Breast epithelium (tissue), 4 donors: ENCODE results near the gene SIK2. TPM values are rescaled to one million over a fixed set of nuclear protein-coding genes. Genes with fewer than 3 reads are reported as not detected.
A peak's percentile ranks its signal among the peaks of the same experiment; 100 is the strongest.

Source experiments
- DNase-seq, 2 donors: peaks; one replicate each; pipeline ENCODE4 v3.0.0-alpha.2; 2019; ENCODE audit warnings: low spot score in 2 of 2
- H3K27ac ChIP-seq, 2 donors: fragments of 200-600 bp; sonication (generic) in 1 of 2; one replicate each; pipeline ENCODE4 v1.5.1; 2016 to 2019; ENCODE audit warnings: mild to moderate bottlenecking in 1 of 2
- H3K27me3 ChIP-seq, 2 donors: fragments of 200-600 bp; sonication (generic) in 1 of 2; one replicate each; pipeline versions ENCODE4 v1.5.1 to v1.6.0; 2017 to 2019; ENCODE audit warnings: control low read depth in 1 of 2, mild to moderate bottlenecking in 1 of 2
- H3K36me3 ChIP-seq: fragments of 200-600 bp; one replicate; pipeline ENCODE4 v1.5.1; 2019
- H3K4me1 ChIP-seq, 2 donors: fragments of 200-600 bp; sonication (generic); one replicate each; pipeline ENCODE4 v1.5.1; 2016 to 2019; ENCODE audit warnings: control low read depth in 1 of 2
- H3K4me3 ChIP-seq, 3 donors: fragments of 200-600 bp; sonication (generic); 1 replicate in 2 of 3; 2 replicates in 1 of 3; pipeline ENCODE4 v1.5.1; 2016 to 2019; ENCODE audit warnings: mild to moderate bottlenecking in 3 of 3, moderate library complexity in 2 of 3
- H3K9me3 ChIP-seq, 2 donors: fragments of 200-600 bp; sonication (generic) in 1 of 2; one replicate each; pipeline ENCODE4 v1.5.1; 2016 to 2019; ENCODE audit warnings: control low read depth in 1 of 2
- CTCF ChIP-seq, 3 donors: fragments of 450-650 bp; IDR thresholded peaks; one replicate each; pipeline ENCODE4 v1.5.1; 2016 to 2017; ENCODE audit warnings: antibody characterized with exemption in 3 of 3, mild to moderate bottlenecking in 3 of 3, moderate library complexity in 3 of 3
- POLR2A ChIP-seq: fragments of 450-650 bp; IDR thresholded peaks from one replicate; pipeline ENCODE4 v1.6.1; 2016; ENCODE audit warnings: antibody characterized with exemption, mild to moderate bottlenecking, moderate library complexity
- POLR2AphosphoS5 ChIP-seq, 3 donors: sonication (generic); formaldehyde crosslinking; IDR thresholded peaks; one replicate each; pipeline ENCODE4 v1.6.1; 2017; ENCODE audit warnings: antibody characterized with exemption in 3 of 3
- intact Hi-C: fragments of 100-400 bp; cut with DNase I; formaldehyde crosslinking; loops from one replicate; pipeline ENCODE4 v1.15.1; 2023; ENCODE audit warnings: low total_unique reads
- total RNA-seq, 3 donors: library from RNA; depleted of rRNA; stranded (reverse); fragments of >200 nt; gene quantifications; one replicate each; pipeline ENCODE4 v1.1.0, GENCODE V29; 2016

Gene SIK2
- total RNA-seq, 3 donors from 2014 or later: 19.0 to 56.6 (median 30.7) TPM

- intact Hi-C loops: no loop called here
- Histone ChIP-seq H3K36me3 (no peaks in the 10 kb centered on the region), H3K27ac (peak overlapping the region; percentile 21 to 48), H3K27me3 (no peaks in the 10 kb centered on the region), H3K4me1 (peaks cover 0 to 5% of the 10 kb centered on the region in 2 donors), H3K4me3 (no peak overlapping the region), H3K9me3 (no peaks in the 10 kb centered on the region)
- DNase-seq: no peak
- TF ChIP-seq POLR2AphosphoS5 (IDR thresholded peaks at IDR 0.05) (no peak), CTCF (IDR thresholded peaks at IDR 0.05) (no peak)
Observed at GRCh38 chr11:111631024-111631665, 28.9 kb downstream of the SIK2 start.

- Histone ChIP-seq H3K4me1 (peaks cover 0 to 5% of the 10 kb centered on the region in 2 donors), H3K27ac (peak overlapping the region in 1 of 2 donors; percentile 21), H3K9me3 (no peaks in the 10 kb centered on the region), H3K4me3 (no peak overlapping the region), H3K27me3 (no peaks in the 10 kb centered on the region), H3K36me3 (no peaks in the 10 kb centered on the region)
- TF ChIP-seq POLR2A: no peak
- TF ChIP-seq CTCF (IDR thresholded peaks at IDR 0.05): no peak
- TF ChIP-seq POLR2AphosphoS5 (IDR thresholded peaks at IDR 0.05): no peak
- intact Hi-C loops: no loop called here
- DNase-seq: no peak
Observed at GRCh38 chr11:111631666-111632039, 29.4 kb downstream of the SIK2 start.

GRCh38 chr11:111632516-111633220 is 30.4 kb downstream of the SIK2 start:
- Histone ChIP-seq H3K9me3 (no peaks in the 10 kb centered on the region), H3K27me3 (no peaks in the 10 kb centered on the region), H3K4me1 (peaks cover 0 to 5% of the 10 kb centered on the region in 2 donors), H3K27ac (peak overlapping the region; percentile 69 to 77), H3K36me3 (no peaks in the 10 kb centered on the region), H3K4me3 (no peak overlapping the region)
- intact Hi-C loops: no loop called here
- TF ChIP-seq POLR2AphosphoS5 (IDR thresholded peaks at IDR 0.05): no peak
- no peak for TF ChIP-seq POLR2A
- TF ChIP-seq CTCF (IDR thresholded peaks at IDR 0.05): no peak
- DNase-seq: no peak

GRCh38 chr11:111633248-111633647 is 31.0 kb downstream of the SIK2 start:
- peak overlapping the region; percentile 69 to 77 for H3K27ac ChIP-seq

More at GRCh38 chr11:111633248-111633647, 31.0 kb downstream of the SIK2 start:
- H3K4me3 ChIP-seq: no peak overlapping the region
- intact Hi-C loops: no loop called here
- no peak for DNase-seq
- peaks cover 0 to 5% of the 10 kb centered on the region in 2 donors for H3K4me1 ChIP-seq
- H3K9me3 ChIP-seq: no peaks in the 10 kb centered on the region
- H3K36me3 ChIP-seq: no peaks in the 10 kb centered on the region
- H3K27me3 ChIP-seq: no peaks in the 10 kb centered on the region
- TF ChIP-seq CTCF (IDR thresholded peaks at IDR 0.05): no peak
- no peak for TF ChIP-seq POLR2AphosphoS5 (IDR thresholded peaks at IDR 0.05)
- TF ChIP-seq POLR2A: no peak
